ENCODE results near the gene DHFR.
"Not testable (repeated sequence)": the region's sequence is repeated elsewhere in the genome, so short reads cannot be mapped to it uniquely, and the experiment has no call there.

- not testable (repeated sequence) for TF ChIP-seq CTCF (IDR thresholded peaks at IDR 0.05); ZFX (IDR thresholded peaks at IDR 0.05; ENCODE audit: borderline replicate concordance)
Observed at GRCh38 chr5:80660661-80661060, 5.9 kb upstream of the DHFR start.
